Colonic mucosa (tissue), 4 donors: ENCODE measurements around the gene SMARCB1. TPM values are rescaled to one million over a fixed set of nuclear protein-coding genes. Genes with fewer than 3 reads are reported as not detected.

Experiments used
- DNase-seq: peaks from one replicate; pipeline ENCODE4 v3.0.0-alpha.2; 2020
- H3K27ac ChIP-seq: fragments of 200-600 bp; one replicate; pipeline ENCODE4 v1.8.0; 2021
- H3K27me3 ChIP-seq: fragments of 200-600 bp; one replicate; pipeline ENCODE4 v1.8.0; 2021
- H3K36me3 ChIP-seq: fragments of 200-600 bp; one replicate; pipeline ENCODE4 v1.8.0; 2021
- H3K4me1 ChIP-seq: fragments of 200-600 bp; one replicate; pipeline ENCODE4 v1.8.0; 2021; ENCODE audit warnings: mild to moderate bottlenecking
- H3K4me3 ChIP-seq: fragments of 200-600 bp; one replicate; pipeline ENCODE4 v1.8.0; 2021
- H3K9ac ChIP-seq, 2 donors: one replicate each; pipeline ENCODE4 v1.7.0; 2013; ENCODE audit warnings: control low read depth in 2 of 2, low read depth in 2 of 2, low read length in 2 of 2
- H3K9me3 ChIP-seq: fragments of 200-600 bp; one replicate; pipeline ENCODE4 v1.8.0; 2021
- CTCF ChIP-seq: fragments of 200-600 bp; IDR thresholded peaks from one replicate; pipeline ENCODE4 v1.8.0; 2022; ENCODE audit warnings: antibody characterized with exemption, mild to moderate bottlenecking
- intact Hi-C: fragments of 100-400 bp; cut with DNase I; formaldehyde crosslinking; loops from one replicate; pipeline ENCODE4 v1.14.1; 2022
- total RNA-seq, 2 donors: library from RNA; stranded (reverse); fragmentation: NEBNext Ultra II Directional in 1 of 2; extraction: Animal tissue kit (Norgen Biotek cat#: 25700) in 1 of 2; gene quantifications; one replicate each; pipeline ENCODE4 v1.2.1, GENCODE V29; 2021
- donor health status: healthy.
- donor health status: DM: no; HTN: no; CAD: no.
- donor health status: DM: no; HTN: no; CAD: no.

Gene SMARCB1
- 10 to 100 TPM; 77.8 to 96.0 TPM for total RNA-seq

- peak within 1 kb of the TSS; percentile 83 to 88 for H3K9ac ChIP-seq
- peak; percentile 93 for DNase-seq
- no peaks in the 10 kb centered on the region for H3K27me3 ChIP-seq
- H3K27ac ChIP-seq = peak within 1 kb of the TSS; percentile 97
- intact Hi-C loops = no loop called here
- H3K9me3 ChIP-seq = no peaks in the 10 kb centered on the region
- peaks cover 7% of the 10 kb centered on the region for H3K4me1 ChIP-seq
- no peak for TF ChIP-seq CTCF
- peak within 1 kb of the TSS; percentile 65 for H3K4me3 ChIP-seq
- H3K36me3 ChIP-seq = no peaks in the 10 kb centered on the region
These were observed at the start of gene SMARCB1 for GRCh38 chr22:23786752-23787599. Gene SMARCB1 (plus strand): TSS chr22:23786966. CDS start chr22:23787170, 204 bp downstream.

GRCh38 chr22:23737696-23738095 is 49.1 kb upstream of the SMARCB1 start:
- DNase-seq = no peak
- Histone ChIP-seq H3K4me3 (no peak overlapping the region), H3K9me3 (no peaks in the 10 kb centered on the region), H3K4me1 (no peaks in the 10 kb centered on the region), H3K36me3 (no peaks in the 10 kb centered on the region), H3K27me3 (no peaks in the 10 kb centered on the region), H3K9ac (no peak overlapping the region), H3K27ac (no peak overlapping the region)
- TF ChIP-seq CTCF = no peak
- intact Hi-C loops = no loop called here

GRCh38 chr22:23742505-23743264 is 44.1 kb upstream of the SMARCB1 start:
- H3K9me3 ChIP-seq = no peaks in the 10 kb centered on the region
- H3K27me3 ChIP-seq = no peaks in the 10 kb centered on the region
- H3K27ac ChIP-seq = no peak overlapping the region
- no peaks in the 10 kb centered on the region for H3K36me3 ChIP-seq
- intact Hi-C loops = no loop called here
- no peak overlapping the region for H3K4me3 ChIP-seq
- no peak for TF ChIP-seq CTCF
- no peak overlapping the region for H3K9ac ChIP-seq
- DNase-seq = no peak
- no peaks in the 10 kb centered on the region for H3K4me1 ChIP-seq

GRCh38 chr22:23743303-23743705 is 43.5 kb upstream of the SMARCB1 start:
- no peak for TF ChIP-seq CTCF
- H3K27me3 ChIP-seq = no peaks in the 10 kb centered on the region
- H3K36me3 ChIP-seq = no peaks in the 10 kb centered on the region
- DNase-seq = no peak
- H3K4me3 ChIP-seq = no peak overlapping the region
- H3K9me3 ChIP-seq = no peaks in the 10 kb centered on the region
- H3K4me1 ChIP-seq = no peaks in the 10 kb centered on the region
- intact Hi-C loops = no loop called here
- H3K9ac ChIP-seq = no peak overlapping the region
- H3K27ac ChIP-seq = no peak overlapping the region

- no peaks in the 10 kb centered on the region for H3K36me3 ChIP-seq
- no peaks in the 10 kb centered on the region for H3K27me3 ChIP-seq
- no peak for TF ChIP-seq CTCF
- no peak overlapping the region for H3K9ac ChIP-seq
- H3K4me3 ChIP-seq = no peak overlapping the region
- H3K27ac ChIP-seq = no peak overlapping the region
- H3K9me3 ChIP-seq = no peaks in the 10 kb centered on the region
- no peak for DNase-seq
- H3K4me1 ChIP-seq = no peaks in the 10 kb centered on the region
- intact Hi-C loops = no loop called here
These were observed 42.8 kb upstream of the SMARCB1 start for GRCh38 chr22:23744001-23744400.
